Measurements from ENCODE around the gene CX3CL1. TPM values are rescaled to one million over a fixed set of nuclear protein-coding genes. Genes with fewer than 3 reads are reported as not detected.

The CX3CL1 gene
- total RNA-seq, 1 experiment from 2014 or later, result 0.15 TPM

GRCh38 chr16:57388359-57389086 is 16.2 kb downstream of the CX3CL1 start:
- Histone ChIP-seq H3K79me2 (ENCODE audit: insufficient read depth, low read length) (no peaks in the 10 kb centered on the region), H3K9ac (ENCODE audit: low read length) (no peak overlapping the region), H3K4me2 (ENCODE audit: low read length) (no peak overlapping the region), H4K20me1 (ENCODE audit: insufficient read depth) (no peaks in the 10 kb centered on the region), H3K27me3 (ENCODE audit: insufficient read depth, low read length) (0 out of 2 replicates have a peak, but pooled peaks cover 3% of the 10 kb centered on the region), H3K4me1 (ENCODE audit: control insufficient read depth in 1 of 2, insufficient read depth in 2 of 2, low read length in 2 of 2) (peaks cover 0 to 12% of the 10 kb centered on the region in 2 experiments; a peak in 2 of 4 replicates), H3K27ac (ENCODE audit: low read depth, low read length) (no peak overlapping the region), H3K36me3 (ENCODE audit: control insufficient read depth in 1 of 2, insufficient read depth in 2 of 2, low read length in 2 of 2) (no peaks in the 10 kb centered on the region), H3K9me2 (ENCODE audit: insufficient read depth) (no peaks in the 10 kb centered on the region), H3K9me3 (ENCODE audit: control insufficient read depth in 1 of 2, insufficient read depth in 1 of 2, low read depth in 1 of 2, low read length in 2 of 2) (no peaks in the 10 kb centered on the region), H3K4me3 (replicated peaks in 1 of 2; ENCODE audit: low read depth in 1 of 2, low read length in 2 of 2) (no peak overlapping the region), H2AFZ (ENCODE audit: low read depth, low read length, poor library complexity, severe bottlenecking) (no peak overlapping the region)
- ChIA-PET CTCF (no interaction called here), POLR2A (no interaction called here), RAD21 (ENCODE audit: low non-redundant PET in 1 of 2, low total read pairs in 2 of 2, uncharacterized antibody in 2 of 2, unreplicated experiment in 2 of 2) (no interaction called here)
- ATAC-seq, result no peak
- no peak for TF ChIP-seq ZNF274 (IDR thresholded peaks at IDR 0.05; ENCODE audit: low read depth, low read length)
- no peak for TF ChIP-seq CBX3 (IDR thresholded peaks at IDR 0.05; ENCODE audit: low read depth)
- no peak for TF ChIP-seq CEBPB (IDR thresholded peaks at IDR 0.05; ENCODE audit: low read depth)
- no peak for TF ChIP-seq POLR2AphosphoS5 (IDR thresholded peaks at IDR 0.05; ENCODE audit: low read depth, low read length)
- TF ChIP-seq EZH2 (IDR thresholded peaks at IDR 0.05), result no peak
- no peak for TF ChIP-seq RAD21 (IDR thresholded peaks at IDR 0.05; ENCODE audit: low read depth)
- no peak for TF ChIP-seq ELF1 (IDR thresholded peaks at IDR 0.05; ENCODE audit: borderline replicate concordance, low read depth)
- TF ChIP-seq ZFX (IDR thresholded peaks at IDR 0.05), result no peak
- TF ChIP-seq POLR2A (IDR thresholded peaks at IDR 0.05; ENCODE audit: borderline replicate concordance, extremely low read depth, insufficient read depth, insufficient read length), result no peak
- TF ChIP-seq MAX (IDR thresholded peaks at IDR 0.05), result no peak
- TF ChIP-seq REST (IDR thresholded peaks at IDR 0.05; ENCODE audit: low read depth), result no peak
- no peak for TF ChIP-seq ZBTB33 (IDR thresholded peaks at IDR 0.05; ENCODE audit: extremely low read depth, insufficient replicate concordance, low read length)
- TF ChIP-seq EZH2phosphoT487 (IDR thresholded peaks at IDR 0.05; ENCODE audit: borderline replicate concordance), result no peak
- no peak for TF ChIP-seq JUND (IDR thresholded peaks at IDR 0.05)
- TF ChIP-seq EGR1 (IDR thresholded peaks at IDR 0.05; ENCODE audit: low read depth), result no peak
- TF ChIP-seq FOSL1 (IDR thresholded peaks at IDR 0.05; ENCODE audit: low read depth), result no peak
- no peak for TF ChIP-seq TCF7L2 (IDR thresholded peaks at IDR 0.05; ENCODE audit: borderline replicate concordance, extremely low read depth, insufficient read depth, insufficient read length)
- no peak for TF ChIP-seq ATF3 (IDR thresholded peaks at IDR 0.05)
- no peak for TF ChIP-seq CTCF (IDR thresholded peaks at IDR 0.05 in 2 of 3, conservative IDR thresholded peaks at IDR 0.05 in 1 of 3; ENCODE audit: borderline replicate concordance in 1 of 3, insufficient read depth in 1 of 3, low read depth in 2 of 3, low read length in 2 of 3)
- BruUV-seq (replicated peaks), result no TSS peak
- no peak for DNase-seq (ENCODE audit: low read depth, low spot score)
- intact Hi-C loops (cut with micrococcal nuclease), result no loop called here

Measured in HCT116 (cell line).